ENCODE data around the gene IQCK. TPM values are rescaled to one million over a fixed set of nuclear protein-coding genes. Genes with fewer than 3 reads are reported as not detected.

IQCK gene
- total and polyA plus RNA-seq, 2 donors (not counting 3 experiments of a cell fraction or from before 2014, with no cell fraction given): 17.2 to 18.1 TPM

DNA sequence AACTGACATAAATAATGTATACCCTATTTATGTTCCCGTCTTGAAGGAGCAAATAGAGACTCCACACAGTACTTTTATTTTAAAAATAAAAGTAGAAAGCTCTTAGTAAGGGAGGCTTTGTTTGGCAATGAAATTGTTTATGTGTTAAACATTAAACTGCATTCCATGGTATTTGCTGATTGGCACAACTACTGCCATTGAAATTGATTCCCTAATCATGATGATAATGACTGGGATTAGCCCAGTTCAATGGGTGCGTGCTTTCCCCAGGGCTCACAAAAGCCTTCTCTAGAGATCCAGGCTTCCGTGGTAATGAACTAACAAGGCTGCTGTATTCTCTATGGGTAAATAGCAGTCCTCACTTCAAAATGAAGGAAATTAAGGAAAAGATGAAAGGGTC is 99.1 kb downstream of the IQCK start:
- H3K9me3 ChIP-seq (replicated peaks; ENCODE audit: control insufficient read depth, insufficient read depth, low read length): no peaks in the 10 kb centered on the region
- H3K79me2 ChIP-seq (ENCODE audit: control insufficient read depth, insufficient read depth, low read length): no peaks in the 10 kb centered on the region
- no peak overlapping the region for H3K27ac ChIP-seq (ENCODE audit: insufficient read depth, low read depth, low read length)
- dilution Hi-C loops (cut with MboI; ENCODE audit: extremely low pct_ligation_motif_present, low sequenced_read_pairs) (no loop called here), intact Hi-C loops (cut with micrococcal nuclease) (no loop called here)
- H3K4me3 ChIP-seq (replicated peaks in 1 of 3; ENCODE audit: insufficient read depth in 1 of 3, low read depth in 1 of 3, low read length in 3 of 3): no peak overlapping the region
- no peak overlapping the region for H3K4me2 ChIP-seq (ENCODE audit: insufficient read depth, low read length)
- DNase-seq (ENCODE audit: low read depth, low spot score): no peak
- no TSS peak for BruUV-seq (replicated peaks)
- POLR2A ChIA-PET: no interaction called here
- no peak for FAIRE-seq
- no peak overlapping the region for H3K9ac ChIP-seq (replicated peaks; ENCODE audit: extremely low read depth, insufficient read depth, low read length)
- TF ChIP-seq JUN (IDR thresholded peaks at IDR 0.05; ENCODE audit: borderline replicate concordance, insufficient read depth, insufficient read length, low read depth) (no peak), FOS (IDR thresholded peaks at IDR 0.05; ENCODE audit: borderline replicate concordance, insufficient read depth, low read length) (no peak), MYC (IDR thresholded peaks at IDR 0.05; ENCODE audit: low read depth, low read length) (no peak), CTCF (IDR thresholded peaks at IDR 0.05; ENCODE audit: extremely low read depth in 1 of 2, insufficient read depth in 1 of 2, low read depth in 1 of 2, low read length in 2 of 2) (no peak)
- H4K20me1 ChIP-seq (replicated peaks; ENCODE audit: control insufficient read depth, extremely low read depth, insufficient read depth, low read length): no peaks in the 10 kb centered on the region
- H3K36me3 ChIP-seq (ENCODE audit: control insufficient read depth in 2 of 2, extremely low read depth in 1 of 2, insufficient read depth in 2 of 2, low read length in 2 of 2): no peaks in the 10 kb centered on the region
- CTCF ChIA-PET: no interaction called here
- no peaks in the 10 kb centered on the region for H3K4me1 ChIP-seq (ENCODE audit: control insufficient read depth, extremely low read depth, insufficient read depth, low read length)
- no peaks in the 10 kb centered on the region for H3K9me1 ChIP-seq (replicated peaks; ENCODE audit: control insufficient read depth, extremely low read depth, insufficient read depth, low read length)
- H2AFZ ChIP-seq (ENCODE audit: low read depth, low read length): no peak overlapping the region
- H3K27me3 ChIP-seq (ENCODE audit: control insufficient read depth in 2 of 2, insufficient read depth in 2 of 2, low read length in 2 of 2): no peaks in the 10 kb centered on the region

- intact Hi-C loops (cut with micrococcal nuclease): no loop called here
- ChIA-PET CTCF (interaction anchor here (0.7 kb wide), 1 partner anchor 13 kb away, joined by 3 read pairs; no protein-coding TSS in a partner anchor), POLR2A (no interaction called here)
- no peak overlapping the region for H3K9ac ChIP-seq (replicated peaks; ENCODE audit: extremely low read depth, insufficient read depth, low read length)
- H3K27ac ChIP-seq (ENCODE audit: insufficient read depth, low read depth, low read length): no peak overlapping the region
- dilution Hi-C loops (cut with MboI; ENCODE audit: extremely low pct_ligation_motif_present, low sequenced_read_pairs): no loop called here
- H3K79me2 ChIP-seq (ENCODE audit: control insufficient read depth, insufficient read depth, low read length): no peaks in the 10 kb centered on the region
- no peaks in the 10 kb centered on the region for H3K4me1 ChIP-seq (ENCODE audit: control insufficient read depth, extremely low read depth, insufficient read depth, low read length)
- no peak overlapping the region for H2AFZ ChIP-seq (ENCODE audit: low read depth, low read length)
- H3K4me2 ChIP-seq (ENCODE audit: insufficient read depth, low read length): no peak overlapping the region
- no peaks in the 10 kb centered on the region for H4K20me1 ChIP-seq (replicated peaks; ENCODE audit: control insufficient read depth, extremely low read depth, insufficient read depth, low read length)
- no peaks in the 10 kb centered on the region for H3K27me3 ChIP-seq (ENCODE audit: control insufficient read depth in 2 of 2, insufficient read depth in 2 of 2, low read length in 2 of 2)
- no peak for FAIRE-seq
- H3K4me3 ChIP-seq (replicated peaks in 1 of 3; ENCODE audit: insufficient read depth in 1 of 3, low read depth in 1 of 3, low read length in 3 of 3): no peak overlapping the region
- BruUV-seq (replicated peaks): no TSS peak
- no peak for TF ChIP-seq GATA2 (IDR thresholded peaks at IDR 0.05; ENCODE audit: insufficient read depth, insufficient read length, low read depth, low read length)
- TF ChIP-seq MYC (IDR thresholded peaks at IDR 0.05; ENCODE audit: low read depth, low read length): no peak
- TF ChIP-seq POLR2A (IDR thresholded peaks at IDR 0.05; ENCODE audit: low read depth, low read length): no peak
- TF ChIP-seq POLR2AphosphoS5 (IDR thresholded peaks at IDR 0.05; ENCODE audit: insufficient read depth, low read depth, low read length): no peak
- no peak for TF ChIP-seq CTCF (IDR thresholded peaks at IDR 0.05; ENCODE audit: extremely low read depth in 1 of 2, insufficient read depth in 1 of 2, low read depth in 1 of 2, low read length in 2 of 2)
- TF ChIP-seq JUN (IDR thresholded peaks at IDR 0.05; ENCODE audit: borderline replicate concordance, insufficient read depth, insufficient read length, low read depth): no peak
- TF ChIP-seq FOS (IDR thresholded peaks at IDR 0.05; ENCODE audit: borderline replicate concordance, insufficient read depth, low read length): no peak
- no peak for TF ChIP-seq MAX (IDR thresholded peaks at IDR 0.05; ENCODE audit: insufficient read depth, insufficient read length)
- TF ChIP-seq EZH2 (IDR thresholded peaks at IDR 0.05; ENCODE audit: borderline replicate concordance, low read depth, low read length, severe bottlenecking): no peak
- H3K9me3 ChIP-seq (replicated peaks; ENCODE audit: control insufficient read depth, insufficient read depth, low read length): no peaks in the 10 kb centered on the region
- DNase-seq (ENCODE audit: low read depth, low spot score): no peak
- no peaks in the 10 kb centered on the region for H3K36me3 ChIP-seq (ENCODE audit: control insufficient read depth in 2 of 2, extremely low read depth in 1 of 2, insufficient read depth in 2 of 2, low read length in 2 of 2)
- H3K9me1 ChIP-seq (replicated peaks; ENCODE audit: control insufficient read depth, extremely low read depth, insufficient read depth, low read length): no peaks in the 10 kb centered on the region
Observed at GRCh38 chr16:19817875-19818274, 99.8 kb downstream of the IQCK start.

Data from endothelial cell of umbilical vein (primary cell).